ENCODE data around the gene PRR13.
A peak's percentile ranks its signal among the peaks of the same experiment; 100 is the strongest.
"Not testable (repeated sequence)": the region's sequence is repeated elsewhere in the genome, so short reads cannot be mapped to it uniquely, and the experiment has no call there.

DNA sequence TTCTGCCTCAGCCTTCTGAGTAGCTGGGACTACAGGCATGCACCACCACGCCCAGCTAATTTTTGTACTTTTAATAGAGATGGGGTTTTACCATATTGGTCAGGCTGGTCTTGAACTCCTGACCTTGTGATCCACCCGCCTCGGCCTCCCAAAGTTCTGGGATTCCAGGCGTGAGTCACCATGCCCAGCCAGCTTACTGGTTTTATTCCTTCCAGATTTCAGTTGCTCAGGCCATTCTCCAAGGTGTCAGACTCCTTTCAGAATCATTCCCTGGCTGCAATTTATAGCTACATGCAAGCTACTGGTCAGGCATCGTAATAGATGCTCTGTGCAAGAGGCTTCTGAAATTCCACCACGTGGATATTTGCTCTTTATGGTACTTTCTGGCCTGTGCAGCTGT is 39.9 kb downstream of the PRR13 start:
- peak; percentile 50; the same call in 1 of the 2 replicates for TF ChIP-seq POLR2A (IDR thresholded peaks at IDR 0.05; ENCODE audit: low read depth, low read length)
- TF ChIP-seq POLR2AphosphoS5, TAF1, POU2F2 (IDR thresholded peaks at IDR 0.05; ENCODE audit: low read depth, low read length): not testable (repeated sequence)

Data from GM12891 (cell line).